ENCODE measurements around the gene CCL22.

The CCL22 gene

DNA sequence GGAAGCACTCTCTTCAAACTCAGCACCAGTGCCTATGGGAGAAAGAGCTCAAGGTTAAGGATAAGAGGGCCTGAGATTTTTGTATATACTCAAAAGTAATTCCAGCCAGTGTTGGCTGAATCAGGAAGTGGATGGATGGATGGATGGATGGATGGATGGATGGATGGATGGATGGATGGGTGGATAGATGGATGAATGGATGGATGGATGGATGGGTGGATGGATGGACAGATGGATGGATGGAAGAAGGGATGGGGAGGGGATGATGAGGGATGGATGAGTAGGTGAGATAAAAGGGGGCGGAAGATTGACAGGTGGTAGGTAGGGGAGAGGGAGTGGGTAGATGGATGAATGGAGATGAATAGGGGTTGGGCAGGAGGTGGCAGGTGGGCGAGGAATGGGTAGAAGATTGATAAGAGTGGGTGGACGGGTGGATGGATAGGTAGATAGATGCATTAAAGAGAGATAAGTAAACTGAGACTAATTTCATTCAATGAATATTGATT, 17.8 kb downstream of the CCL22 start:
- Mint-ChIP-seq H3K36me3 (ENCODE audit: low read depth) (no peaks in the 10 kb centered on the region), H3K4me1 (peaks cover 61% of the 10 kb centered on the region), H3K27ac (peak overlapping the region; percentile 20), H3K27me3 (no peaks in the 10 kb centered on the region), H3K4me3 (no peak overlapping the region), H3K9me3 (no peaks in the 10 kb centered on the region)
- DNase-seq (no peak), ATAC-seq (no peak)

- H3K36me3 Mint-ChIP-seq (ENCODE audit: low read depth), result no peaks in the 10 kb centered on the region
- peak overlapping the region; percentile 74 for H3K27ac Mint-ChIP-seq
- H3K27me3 Mint-ChIP-seq, result no peaks in the 10 kb centered on the region
- H3K9me3 Mint-ChIP-seq, result no peaks in the 10 kb centered on the region
- H3K4me1 Mint-ChIP-seq, result peaks cover 67% of the 10 kb centered on the region
- peak; percentile 73 for DNase-seq
- peak; percentile 91 for ATAC-seq
- no peak overlapping the region for H3K4me3 Mint-ChIP-seq
These were observed 18.7 kb downstream of the CCL22 start for GRCh38 chr16:57377080-57377841.

DNA sequence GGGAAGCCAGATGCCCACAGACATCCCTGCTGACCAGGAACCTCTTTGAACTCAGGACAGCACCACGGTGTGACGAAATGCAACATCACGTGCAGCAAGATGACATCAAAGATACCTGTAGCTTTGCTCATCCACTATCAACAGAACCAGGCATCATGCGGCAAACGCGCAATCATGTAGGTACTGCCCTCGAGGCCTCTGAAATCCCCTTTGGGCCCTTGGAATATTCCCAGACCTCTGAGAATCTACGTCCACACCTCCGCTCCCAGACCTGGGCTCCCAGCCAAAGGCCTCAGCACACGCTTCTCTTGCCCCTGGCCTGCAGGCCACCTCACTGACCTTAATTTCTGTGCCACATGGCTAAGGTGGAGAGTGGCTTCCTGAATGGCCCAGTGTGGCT, 21.0 kb downstream of the CCL22 start:
- H3K4me1 Mint-ChIP-seq, result peaks cover 57% of the 10 kb centered on the region
- DNase-seq (no peak), ATAC-seq (no peak)
- no peaks in the 10 kb centered on the region for H3K36me3 Mint-ChIP-seq (ENCODE audit: low read depth)
- H3K9me3 Mint-ChIP-seq, result no peaks in the 10 kb centered on the region
- H3K27me3 Mint-ChIP-seq, result no peaks in the 10 kb centered on the region
- H3K4me3 Mint-ChIP-seq, result no peak overlapping the region
- H3K27ac Mint-ChIP-seq, result no peak overlapping the region

DNA sequence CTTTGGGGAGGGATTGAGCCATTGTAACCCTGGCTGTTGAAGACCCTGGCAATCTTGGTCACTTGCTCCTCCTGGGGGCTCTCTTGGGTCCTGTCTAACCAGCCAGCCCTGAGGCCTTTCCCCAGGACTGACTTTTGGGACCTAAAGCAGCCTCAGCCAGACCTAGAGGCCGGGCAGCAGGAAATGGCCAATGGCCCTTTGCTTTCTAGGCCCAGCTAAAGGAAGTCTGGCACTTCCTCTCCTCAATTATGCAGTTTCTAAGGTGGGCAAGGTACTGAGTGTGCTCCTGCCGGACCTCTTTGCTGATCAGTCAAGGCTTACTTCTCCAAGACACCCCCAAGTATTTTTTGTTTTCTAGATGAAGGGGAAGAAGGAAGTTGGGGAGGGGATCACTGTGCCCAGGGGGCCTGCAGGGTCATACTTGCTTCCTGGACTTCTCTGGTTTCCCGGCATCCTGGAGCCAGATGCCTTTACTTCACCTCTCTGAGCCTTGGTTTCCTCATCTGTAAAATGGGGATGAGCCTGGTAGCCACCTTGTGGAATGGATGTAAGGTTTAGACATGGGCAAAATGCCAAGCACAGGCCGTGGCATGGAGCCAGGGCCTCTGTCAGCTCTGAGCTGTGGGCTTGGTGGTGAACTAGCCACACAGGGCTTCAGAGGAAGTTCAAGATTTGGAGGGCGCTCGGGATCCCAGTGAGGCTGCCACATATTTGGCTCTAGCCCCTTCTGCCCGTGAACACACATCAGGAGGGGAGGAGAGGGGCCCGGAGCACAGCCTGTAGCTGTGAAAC, 22.3 kb downstream of the CCL22 start:
- no peaks in the 10 kb centered on the region for H3K27me3 Mint-ChIP-seq
- ATAC-seq (no peak), DNase-seq (peak; percentile 40)
- H3K9me3 Mint-ChIP-seq, result no peaks in the 10 kb centered on the region
- no peaks in the 10 kb centered on the region for H3K36me3 Mint-ChIP-seq (ENCODE audit: low read depth)
- H3K27ac Mint-ChIP-seq, result no peak overlapping the region
- no peak overlapping the region for H3K4me3 Mint-ChIP-seq
- peaks cover 49% of the 10 kb centered on the region for H3K4me1 Mint-ChIP-seq

GRCh38 chr16:57381791-57382534, 23.4 kb downstream of the CCL22 start:
- Mint-ChIP-seq H3K4me3 (no peak overlapping the region), H3K9me3 (no peaks in the 10 kb centered on the region), H3K27me3 (peaks cover 3% of the 10 kb centered on the region), H3K27ac (no peak overlapping the region), H3K4me1 (peaks cover 43% of the 10 kb centered on the region), H3K36me3 (ENCODE audit: low read depth) (no peaks in the 10 kb centered on the region)
- ATAC-seq (no peak), DNase-seq (no peak)

DNA sequence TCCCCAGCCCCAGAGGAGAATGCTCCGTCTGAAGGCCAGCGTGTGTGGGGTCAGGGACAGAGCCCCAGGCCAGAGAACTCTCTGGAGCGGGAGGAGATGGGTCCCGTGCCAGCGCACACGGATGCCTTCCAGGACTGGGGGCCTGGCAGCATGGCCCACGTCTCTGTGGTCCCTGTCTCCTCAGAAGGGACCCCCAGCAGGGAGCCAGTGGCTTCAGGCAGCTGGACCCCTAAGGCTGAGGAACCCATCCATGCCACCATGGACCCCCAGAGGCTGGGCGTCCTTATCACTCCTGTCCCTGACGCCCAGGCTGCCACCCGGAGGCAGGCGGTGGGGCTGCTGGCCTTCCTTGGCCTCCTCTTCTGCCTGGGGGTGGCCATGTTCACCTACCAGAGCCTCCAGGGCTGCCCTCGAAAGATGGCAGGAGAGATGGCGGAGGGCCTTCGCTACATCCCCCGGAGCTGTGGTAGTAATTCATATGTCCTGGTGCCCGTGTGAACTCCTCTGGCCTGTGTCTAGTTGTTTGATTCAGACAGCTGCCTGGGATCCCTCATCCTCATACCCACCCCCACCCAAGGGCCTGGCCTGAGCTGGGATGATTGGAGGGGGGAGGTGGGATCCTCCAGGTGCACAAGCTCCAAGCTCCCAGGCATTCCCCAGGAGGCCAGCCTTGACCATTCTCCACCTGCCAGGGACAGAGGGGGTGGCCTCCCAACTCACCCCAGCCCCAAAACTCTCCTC, 24.1 kb downstream of the CCL22 start:
- no peak for ATAC-seq
- DNase-seq, result no peak
- Mint-ChIP-seq H3K4me3 (no peak overlapping the region), H3K27ac (no peak overlapping the region), H3K36me3 (ENCODE audit: low read depth) (no peaks in the 10 kb centered on the region), H3K27me3 (peaks cover 3% of the 10 kb centered on the region), H3K9me3 (no peaks in the 10 kb centered on the region), H3K4me1 (peaks cover 36% of the 10 kb centered on the region)

DNA sequence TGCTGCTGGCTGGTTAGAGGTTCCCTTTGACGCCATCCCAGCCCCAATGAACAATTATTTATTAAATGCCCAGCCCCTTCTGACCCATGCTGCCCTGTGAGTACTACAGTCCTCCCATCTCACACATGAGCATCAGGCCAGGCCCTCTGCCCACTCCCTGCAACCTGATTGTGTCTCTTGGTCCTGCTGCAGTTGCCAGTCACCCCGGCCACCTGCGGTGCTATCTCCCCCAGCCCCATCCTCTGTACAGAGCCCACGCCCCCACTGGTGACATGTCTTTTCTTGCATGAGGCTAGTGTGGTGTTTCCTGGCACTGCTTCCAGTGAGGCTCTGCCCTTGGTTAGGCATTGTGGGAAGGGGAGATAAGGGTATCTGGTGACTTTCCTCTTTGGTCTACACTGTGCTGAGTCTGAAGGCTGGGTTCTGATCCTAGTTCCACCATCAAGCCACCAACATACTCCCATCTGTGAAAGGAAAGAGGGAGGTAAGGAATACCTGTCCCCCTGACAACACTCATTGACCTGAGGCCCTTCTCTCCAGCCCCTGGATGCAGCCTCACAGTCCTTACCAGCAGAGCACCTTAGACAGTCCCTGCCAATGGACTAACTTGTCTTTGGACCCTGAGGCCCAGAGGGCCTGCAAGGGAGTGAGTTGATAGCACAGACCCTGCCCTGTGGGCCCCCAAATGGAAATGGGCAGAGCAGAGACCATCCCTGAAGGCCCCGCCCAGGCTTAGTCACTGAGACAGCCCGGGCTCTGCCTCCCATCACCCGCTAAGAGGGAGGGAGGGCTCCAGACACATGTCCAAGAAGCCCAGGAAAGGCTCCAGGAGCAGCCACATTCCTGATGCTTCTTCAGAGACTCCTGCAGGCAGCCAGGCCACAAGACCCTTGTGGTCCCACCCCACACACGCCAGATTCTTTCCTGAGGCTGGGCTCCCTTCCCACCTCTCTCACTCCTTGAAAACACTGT, 25.0 kb downstream of the CCL22 start:
- Mint-ChIP-seq H3K27me3 (peaks cover 7% of the 10 kb centered on the region), H3K4me1 (peaks cover 32% of the 10 kb centered on the region), H3K4me3 (no peak overlapping the region), H3K36me3 (ENCODE audit: low read depth) (no peaks in the 10 kb centered on the region), H3K27ac (no peak overlapping the region), H3K9me3 (no peaks in the 10 kb centered on the region)
- DNase-seq, result no peak
- ATAC-seq, result no peak

- no peak for DNase-seq
- peaks cover 35% of the 10 kb centered on the region for H3K4me1 Mint-ChIP-seq
- no peak overlapping the region for H3K27ac Mint-ChIP-seq
- no peak overlapping the region for H3K4me3 Mint-ChIP-seq
- H3K36me3 Mint-ChIP-seq (ENCODE audit: low read depth), result no peaks in the 10 kb centered on the region
- peaks cover 9% of the 10 kb centered on the region for H3K27me3 Mint-ChIP-seq
- no peaks in the 10 kb centered on the region for H3K9me3 Mint-ChIP-seq
- no peak for ATAC-seq
These were observed 25.9 kb downstream of the CCL22 start for GRCh38 chr16:57384248-57385070.

GRCh38 chr16:57385083-57385482, 26.5 kb downstream of the CCL22 start:
- H3K4me1 Mint-ChIP-seq, result peaks cover 35% of the 10 kb centered on the region
- ATAC-seq (peak; percentile 4), DNase-seq (no peak)
- no peaks in the 10 kb centered on the region for H3K36me3 Mint-ChIP-seq (ENCODE audit: low read depth)
- H3K27me3 Mint-ChIP-seq, result peaks cover 9% of the 10 kb centered on the region
- no peaks in the 10 kb centered on the region for H3K9me3 Mint-ChIP-seq
- no peak overlapping the region for H3K27ac Mint-ChIP-seq
- no peak overlapping the region for H3K4me3 Mint-ChIP-seq

DNA sequence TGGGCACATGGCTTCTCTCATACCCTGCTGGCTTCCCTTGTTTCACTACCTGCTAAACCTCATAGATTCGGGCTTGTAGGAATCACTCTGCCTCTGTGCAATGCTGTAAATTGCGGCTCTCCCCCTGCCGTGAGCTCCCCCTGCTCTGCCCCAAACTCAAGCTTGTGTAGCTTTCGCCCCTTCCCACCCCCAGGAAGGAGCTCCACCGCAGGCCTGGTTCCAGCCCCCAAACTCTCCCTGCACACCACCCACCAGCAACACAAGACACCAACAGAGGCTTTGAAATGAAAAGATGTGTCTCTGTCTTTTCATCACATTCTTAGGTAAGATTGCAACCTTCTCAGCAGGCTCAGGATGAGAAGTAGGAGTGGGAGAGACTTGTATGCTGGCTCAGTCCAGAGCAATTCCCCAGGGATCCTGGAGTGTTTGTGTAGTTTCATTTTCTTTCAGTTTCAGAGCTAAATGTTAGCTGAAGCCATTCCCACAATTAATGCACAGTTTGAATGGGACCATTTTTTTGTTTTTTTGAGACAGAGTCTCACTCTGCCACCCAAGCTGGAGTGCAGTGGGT, 27.9 kb downstream of the CCL22 start:
- no peaks in the 10 kb centered on the region for H3K9me3 Mint-ChIP-seq
- DNase-seq, result no peak
- H3K4me1 Mint-ChIP-seq, result peaks cover 29% of the 10 kb centered on the region
- peaks cover 12% of the 10 kb centered on the region for H3K27me3 Mint-ChIP-seq
- no peak for ATAC-seq
- H3K36me3 Mint-ChIP-seq (ENCODE audit: low read depth), result no peaks in the 10 kb centered on the region
- no peak overlapping the region for H3K27ac Mint-ChIP-seq
- no peak overlapping the region for H3K4me3 Mint-ChIP-seq

- no peak overlapping the region for H3K27ac Mint-ChIP-seq
- peaks cover 15% of the 10 kb centered on the region for H3K27me3 Mint-ChIP-seq
- peaks cover 24% of the 10 kb centered on the region for H3K4me1 Mint-ChIP-seq
- H3K36me3 Mint-ChIP-seq (ENCODE audit: low read depth), result no peaks in the 10 kb centered on the region
- H3K9me3 Mint-ChIP-seq, result no peaks in the 10 kb centered on the region
- no peak for DNase-seq
- H3K4me3 Mint-ChIP-seq, result no peak overlapping the region
- peak; percentile 27 for ATAC-seq
These were observed 29.2 kb downstream of the CCL22 start for GRCh38 chr16:57387598-57388354.

Data from activated naive CD8-positive, alpha-beta T cell treated with anti-CD3 and anti-CD28 coated beads, Interleukin-2, amount 50 U/mL, for 24 hours (primary cell).